Type B pancreatic cell (in vitro differentiated cells): ENCODE data around the gene GMDS. TPM values are rescaled to one million over a fixed set of nuclear protein-coding genes. Genes with fewer than 3 reads are reported as not detected.
A peak's percentile ranks its signal among the peaks of the same experiment; 100 is the strongest.

ENCODE experiments used
- DNase-seq: peaks from one replicate; pipeline ENCODE4 v3.0.0; 2021; ENCODE audit warnings: mixed read lengths; ENCODE audit not compliant: unreplicated experiment; ENCODE audit errors: extremely low spot score
- H3K27ac Mint-ChIP-seq: 2 replicates; pipeline ENCODE4 v1.8.0; 2021; ENCODE audit warnings: mild to moderate bottlenecking, mixed read lengths
- H3K27me3 Mint-ChIP-seq: 2 replicates; pipeline ENCODE4 v1.8.0; 2021; ENCODE audit warnings: mixed read lengths
- H3K36me3 Mint-ChIP-seq: 2 replicates; pipeline ENCODE4 v1.8.0; 2021; ENCODE audit warnings: mixed read lengths
- H3K4me1 Mint-ChIP-seq: one replicate; pipeline ENCODE4 v1.8.0; 2021; ENCODE audit warnings: mixed read lengths; ENCODE audit not compliant: unreplicated experiment
- H3K4me3 Mint-ChIP-seq: 2 replicates; pipeline ENCODE4 v1.8.0; 2021; ENCODE audit warnings: mild to moderate bottlenecking, mixed read lengths
- H3K9me3 Mint-ChIP-seq: 2 replicates; pipeline ENCODE4 v1.8.0; 2021; ENCODE audit warnings: mixed read lengths
- CTCF ChIP-seq: fragments of 200-600 bp; sonication (generic); conservative IDR thresholded peaks from 2 replicates; pipeline ENCODE4 v1.5.0; 2021; ENCODE audit warnings: antibody characterized with exemption, mild to moderate bottlenecking
- total RNA-seq: library from RNA; stranded (reverse); gene quantifications from 2 replicates; pipeline ENCODE4 v1.2.1, GENCODE V29; 2021; ENCODE audit warnings: low replicate concordance

Gene GMDS
- total RNA-seq, 1 donor from 2014 or later = 41.3 TPM

- Mint-ChIP-seq H3K27me3 (peaks cover 10% of the 10 kb centered on the region), H3K4me1 (peaks cover 18% of the 10 kb centered on the region), H3K27ac (no peak overlapping the region), H3K4me3 (no peak overlapping the region), H3K9me3 (peaks cover 3% of the 10 kb centered on the region), H3K36me3 (peaks cover 5% of the 10 kb centered on the region)
- no peak for DNase-seq
- no peak for TF ChIP-seq CTCF
Observed at GRCh38 chr6:1901556-1901955, 343.8 kb downstream of the GMDS start.

GRCh38 chr6:1896897-1897296 lies 348.5 kb downstream of the GMDS start:
- DNase-seq = no peak
- no peaks in the 10 kb centered on the region for H3K27me3 Mint-ChIP-seq
- TF ChIP-seq CTCF = no peak
- H3K4me1 Mint-ChIP-seq = peaks cover 10% of the 10 kb centered on the region
- H3K4me3 Mint-ChIP-seq = no peak overlapping the region
- peaks cover 8% of the 10 kb centered on the region for H3K9me3 Mint-ChIP-seq
- peaks cover 11% of the 10 kb centered on the region for H3K36me3 Mint-ChIP-seq
- H3K27ac Mint-ChIP-seq = peak overlapping the region; percentile 42

- DNase-seq = no peak
- no peaks in the 10 kb centered on the region for H3K27me3 Mint-ChIP-seq
Observed at GRCh38 chr6:1895721-1896120, 349.7 kb downstream of the GMDS start.

GRCh38 chr6:1894954-1895353 lies 350.5 kb downstream of the GMDS start:
- no peak for DNase-seq
- H3K9me3 Mint-ChIP-seq = peaks cover 8% of the 10 kb centered on the region
- H3K36me3 Mint-ChIP-seq = peaks cover 15% of the 10 kb centered on the region
- no peak for TF ChIP-seq CTCF
- no peaks in the 10 kb centered on the region for H3K27me3 Mint-ChIP-seq
- H3K4me3 Mint-ChIP-seq = no peak overlapping the region
- no peak overlapping the region for H3K27ac Mint-ChIP-seq
- H3K4me1 Mint-ChIP-seq = peaks cover 10% of the 10 kb centered on the region

More at GRCh38 chr6:1895721-1896120, 349.7 kb downstream of the GMDS start:
- Mint-ChIP-seq H3K9me3 (peaks cover 8% of the 10 kb centered on the region), H3K4me3 (no peak overlapping the region), H3K27ac (no peak overlapping the region), H3K36me3 (peaks cover 11% of the 10 kb centered on the region), H3K4me1 (peaks cover 10% of the 10 kb centered on the region)
- TF ChIP-seq CTCF = no peak

GRCh38 chr6:1893470-1894130 lies 351.8 kb downstream of the GMDS start:
- no peak overlapping the region for H3K4me3 Mint-ChIP-seq

More at GRCh38 chr6:1893470-1894130, 351.8 kb downstream of the GMDS start:
- Mint-ChIP-seq H3K27ac (no peak overlapping the region), H3K9me3 (peaks cover 8% of the 10 kb centered on the region), H3K27me3 (no peaks in the 10 kb centered on the region), H3K4me1 (peaks cover 10% of the 10 kb centered on the region), H3K36me3 (peaks cover 15% of the 10 kb centered on the region)
- DNase-seq = no peak
- peak; percentile 39 for TF ChIP-seq CTCF
